Fibroblast of peridontal ligament (primary cell): ENCODE measurements around the gene CCDC38.

Experiments used
- DNase-seq: peaks from one replicate; pipeline ENCODE4 v3.0.0-alpha.2; 2010; ENCODE audit errors: extremely low read depth

The CCDC38 gene

GRCh38 chr12:95836185-95836609 lies 106.2 kb downstream of the CCDC38 start:
- DNase-seq, result peak; percentile 27

GRCh38 chr12:95834572-95834971 lies 107.8 kb downstream of the CCDC38 start:
- no peak for DNase-seq

- no peak for DNase-seq
These were observed 111.9 kb downstream of the CCDC38 start for GRCh38 chr12:95830335-95831089.

- DNase-seq, result no peak
These were observed 113.0 kb downstream of the CCDC38 start for GRCh38 chr12:95829395-95829794.

GRCh38 chr12:95820096-95820703 lies 122.2 kb downstream of the CCDC38 start:
- DNase-seq, result peak; percentile 80
